ENCODE data around the gene MSL1. TPM values are rescaled to one million over a fixed set of nuclear protein-coding genes. Genes with fewer than 3 reads are reported as not detected.
A peak's percentile ranks its signal among the peaks of the same experiment; 100 is the strongest.

Gene MSL1
- total and polyA plus RNA-seq, 9 of the 15 experiments (the other 6 are each of a cell fraction or from before 2014, with no cell fraction given), result 13.8 to 120 (median 61.9) TPM

DNA sequence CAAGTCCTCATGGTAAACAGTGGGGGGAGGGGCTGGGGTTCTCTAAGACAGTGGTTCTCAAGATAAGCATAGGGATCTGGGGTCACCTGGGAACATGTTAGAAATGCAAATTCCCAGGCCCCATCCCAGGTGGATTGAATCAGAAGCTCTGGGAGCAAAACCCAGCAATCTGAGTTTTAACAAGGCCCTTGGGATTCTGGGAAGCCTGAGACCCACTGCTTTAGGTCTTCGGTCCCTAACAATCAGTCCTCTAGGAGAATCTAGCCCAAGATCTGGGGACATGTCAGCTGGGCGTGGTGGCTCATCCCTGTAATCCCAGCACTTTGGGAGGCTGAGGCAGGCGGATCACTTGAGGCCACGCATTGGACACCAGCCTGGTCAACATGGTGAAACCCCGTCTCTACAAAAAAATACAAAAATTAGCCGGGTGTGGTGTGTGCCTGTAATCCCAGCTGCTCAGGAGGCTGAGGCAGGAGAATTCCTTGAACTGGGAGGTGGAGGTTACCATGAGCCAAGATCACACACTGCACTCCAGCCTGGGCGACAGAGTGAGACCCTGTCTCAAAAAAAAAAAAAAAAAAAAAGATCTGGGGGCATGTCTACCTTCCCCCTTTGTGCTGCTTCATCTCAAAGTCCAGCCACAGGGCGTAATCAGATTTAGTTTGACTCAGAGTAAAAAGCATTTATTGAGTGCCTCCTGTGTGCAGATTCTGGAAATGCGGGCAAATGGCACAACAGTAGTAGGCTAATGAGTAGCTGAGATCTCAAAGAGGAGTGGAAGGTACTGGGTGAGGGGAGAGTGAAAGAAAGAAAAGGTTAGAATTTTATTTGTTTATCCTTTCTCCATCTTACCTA, 12.6 kb upstream of the MSL1 start:
- no peak for FAIRE-seq
- Histone ChIP-seq H2AFZ (ENCODE audit: low read depth, low read length) (peak overlapping the region; percentile 73), H3K79me2 (ENCODE audit: control insufficient read depth, insufficient read depth, low read length) (no peaks in the 10 kb centered on the region), H3K4me2 (ENCODE audit: insufficient read depth, low read length) (no peak overlapping the region), H4K20me1 (replicated peaks; ENCODE audit: control insufficient read depth, insufficient read depth, low read length) (no peaks in the 10 kb centered on the region), H3K4me1 (replicated peaks in 1 of 2; ENCODE audit: control insufficient read depth in 2 of 2, insufficient read depth in 2 of 2, low read length in 2 of 2) (peaks cover 60 to 74% of the 10 kb centered on the region in 2 experiments), H3K27ac (ENCODE audit: extremely low read depth, low read depth, low read length) (0 out of 3 replicates have a peak overlapping the region, but pooled peaks have one; percentile 17), H3K4me3 (no peak overlapping the region), H3K9me1 (ENCODE audit: control insufficient read depth, insufficient read depth, low read length) (no peaks in the 10 kb centered on the region), H3K9ac (ENCODE audit: insufficient read depth in 1 of 2, low read depth in 2 of 2, low read length in 2 of 2) (peak overlapping the region in 1 of 2 experiments; percentile 5; a peak in 1 of 4 replicates), H3K27me3 (ENCODE audit: control insufficient read depth in 2 of 2, insufficient read depth in 2 of 2, low read length in 2 of 2) (no peaks in the 10 kb centered on the region), H3K36me3 (ENCODE audit: control insufficient read depth, insufficient read depth, low read length) (no peaks in the 10 kb centered on the region), H3K9me3 (replicated peaks; ENCODE audit: control insufficient read depth, insufficient read depth, low read depth, low read length) (no peaks in the 10 kb centered on the region)
- no TSS peak for BruUV-seq (replicated peaks)
- intact Hi-C loops (cut with micrococcal nuclease), result no loop called here
- no peak for ATAC-seq
- in situ Hi-C loops (cut with MboI), result no loop called here
- peak in 1 of 4 experiments; percentile 59 for DNase-seq (ENCODE audit: extremely low read depth in 1 of 4, low spot score in 3 of 4)
- 76% methylated on average over 9 of the region's 9 CpGs for WGBS (ENCODE audit: insufficient coverage, low coverage, missing lambda C conversion rate)
- ChIA-PET CTCF (ENCODE audit: low intra/inter-chr PET ratio) (interaction anchor here (0.9 kb wide), 1 partner anchor 70 kb away, joined by 6 read pairs; no protein-coding TSS in a partner anchor), POLR2A (interaction anchor here (0.7 to 8.0 kb wide), 3 partner anchors 8 to 151 kb away, joined by 3 to 66 read pairs (median 8); partner anchors contain the start of gene NR1D1)
- TF ChIP-seq NR2C1 (IDR thresholded peaks at IDR 0.05), result no peak
- TF ChIP-seq NR2C1 (tag; IDR thresholded peaks at IDR 0.05), result no peak
- TF ChIP-seq, protein P1, sequence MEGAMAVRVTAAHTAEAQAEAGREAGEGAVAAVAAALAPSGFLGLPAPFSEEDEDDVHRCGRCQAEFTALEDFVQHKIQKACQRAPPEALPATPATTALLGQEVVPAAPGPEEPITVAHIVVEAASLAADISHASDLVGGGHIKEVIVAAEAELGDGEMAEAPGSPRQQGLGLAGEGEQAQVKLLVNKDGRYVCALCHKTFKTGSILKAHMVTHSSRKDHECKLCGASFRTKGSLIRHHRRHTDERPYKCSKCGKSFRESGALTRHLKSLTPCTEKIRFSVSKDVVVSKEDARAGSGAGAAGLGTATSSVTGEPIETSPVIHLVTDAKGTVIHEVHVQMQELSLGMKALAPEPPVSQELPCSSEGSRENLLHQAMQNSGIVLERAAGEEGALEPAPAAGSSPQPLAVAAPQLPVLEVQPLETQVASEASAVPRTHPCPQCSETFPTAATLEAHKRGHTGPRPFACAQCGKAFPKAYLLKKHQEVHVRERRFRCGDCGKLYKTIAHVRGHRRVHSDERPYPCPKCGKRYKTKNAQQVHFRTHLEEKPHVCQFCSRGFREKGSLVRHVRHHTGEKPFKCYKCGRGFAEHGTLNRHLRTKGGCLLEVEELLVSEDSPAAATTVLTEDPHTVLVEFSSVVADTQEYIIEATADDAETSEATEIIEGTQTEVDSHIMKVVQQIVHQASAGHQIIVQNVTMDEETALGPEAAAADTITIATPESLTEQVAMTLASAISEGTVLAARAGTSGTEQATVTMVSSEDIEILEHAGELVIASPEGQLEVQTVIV (CRISPR knock-in tag; IDR thresholded peaks at IDR 0.05; ENCODE audit: borderline replicate concordance), result no peak
- TF ChIP-seq KDM1A (IDR thresholded peaks at IDR 0.05), result no peak
- TF ChIP-seq, protein P2, sequence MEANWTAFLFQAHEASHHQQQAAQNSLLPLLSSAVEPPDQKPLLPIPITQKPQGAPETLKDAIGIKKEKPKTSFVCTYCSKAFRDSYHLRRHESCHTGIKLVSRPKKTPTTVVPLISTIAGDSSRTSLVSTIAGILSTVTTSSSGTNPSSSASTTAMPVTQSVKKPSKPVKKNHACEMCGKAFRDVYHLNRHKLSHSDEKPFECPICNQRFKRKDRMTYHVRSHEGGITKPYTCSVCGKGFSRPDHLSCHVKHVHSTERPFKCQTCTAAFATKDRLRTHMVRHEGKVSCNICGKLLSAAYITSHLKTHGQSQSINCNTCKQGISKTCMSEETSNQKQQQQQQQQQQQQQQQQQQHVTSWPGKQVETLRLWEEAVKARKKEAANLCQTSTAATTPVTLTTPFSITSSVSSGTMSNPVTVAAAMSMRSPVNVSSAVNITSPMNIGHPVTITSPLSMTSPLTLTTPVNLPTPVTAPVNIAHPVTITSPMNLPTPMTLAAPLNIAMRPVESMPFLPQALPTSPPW (CRISPR knock-in tag; IDR thresholded peaks at IDR 0.05), result 0 out of 2 replicates have a peak, but pooled peaks have one; percentile 3
- 0 out of 2 replicates have a peak, but pooled peaks have one; percentile 2 for TF ChIP-seq SMAD4 (CRISPR knock-in tag; conservative IDR thresholded peaks at IDR 0.05)
- no peak for TF ChIP-seq LARP7 (IDR thresholded peaks at IDR 0.05)
- no peak for TF ChIP-seq CBX8 (IDR thresholded peaks at IDR 0.05; ENCODE audit: borderline replicate concordance, extremely low read depth, low read depth, low read length, poor library complexity, severe bottlenecking)
- TF ChIP-seq CBX2 (IDR thresholded peaks at IDR 0.05; ENCODE audit: insufficient read depth, low read length, poor library complexity, severe bottlenecking), result no peak
- TF ChIP-seq, protein P3, sequence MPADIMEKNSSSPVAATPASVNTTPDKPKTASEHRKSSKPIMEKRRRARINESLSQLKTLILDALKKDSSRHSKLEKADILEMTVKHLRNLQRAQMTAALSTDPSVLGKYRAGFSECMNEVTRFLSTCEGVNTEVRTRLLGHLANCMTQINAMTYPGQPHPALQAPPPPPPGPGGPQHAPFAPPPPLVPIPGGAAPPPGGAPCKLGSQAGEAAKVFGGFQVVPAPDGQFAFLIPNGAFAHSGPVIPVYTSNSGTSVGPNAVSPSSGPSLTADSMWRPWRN (IDR thresholded peaks at IDR 0.05; ENCODE audit: low read depth), result no peak
- no peak for TF ChIP-seq FOXA3 (CRISPR knock-in tag; conservative IDR thresholded peaks at IDR 0.05 in 1 of 2, IDR thresholded peaks at IDR 0.05 in 1 of 2)
- TF ChIP-seq FOXJ2 (tag; IDR thresholded peaks at IDR 0.05), result no peak
- no peak for TF ChIP-seq HMG20B (CRISPR knock-in tag; IDR thresholded peaks at IDR 0.05)
- TF ChIP-seq KAT2B (IDR thresholded peaks at IDR 0.05; ENCODE audit: low read depth, low read length), result no peak
- 0 out of 2 replicates have a peak, but pooled peaks have one; percentile 51 for TF ChIP-seq ZNF175 (CRISPR knock-in tag; IDR thresholded peaks at IDR 0.05; ENCODE audit: low read depth)
- TF ChIP-seq NCOA6 (IDR thresholded peaks at IDR 0.05), result no peak
- no peak for TF ChIP-seq ARID1B (IDR thresholded peaks at IDR 0.05)
